SU-DHL-6 (cell line): Measurements from ENCODE around the gene TUBA4A.

ENCODE experiments used
- H2AFZ ChIP-seq: fragments of 200-600 bp; sonication (generic); 2 replicates; pipeline ENCODE4 v1.6.1; 2014; ENCODE audit warnings: low read depth, mild to moderate bottlenecking, moderate library complexity, mixed read lengths, antibody characterized with exemption, low read length; ENCODE audit not compliant: severe bottlenecking
- H3F3A ChIP-seq: fragments of 200-600 bp; shearing (Covaris generic); 2 replicates; pipeline ENCODE4 v1.6.0; 2016; ENCODE audit warnings: antibody characterized with exemption, mild to moderate bottlenecking; ENCODE audit not compliant: insufficient read depth
- H3K27ac ChIP-seq: fragments of 200-600 bp; sonication (generic); 2 replicates; pipeline ENCODE4 v1.5.1; 2016; ENCODE audit warnings: low read depth, mild to moderate bottlenecking, low read length, moderate library complexity, mixed read lengths
- H3K27me3 ChIP-seq: fragments of 200-600 bp; sonication (generic), shearing (Covaris generic); 2 replicates; pipeline ENCODE4 v1.6.0; 2014; ENCODE audit warnings: mild to moderate bottlenecking, low read length
- H3K36me3 ChIP-seq: fragments of 200-600 bp; sonication (generic); 2 replicates; pipeline ENCODE4 v1.6.1; 2014; ENCODE audit warnings: mild to moderate bottlenecking, low read length, mixed read lengths
- H3K4me2 ChIP-seq: fragments of 300-600, 200-600 bp; shearing (Covaris generic), sonication (generic); 2 replicates; pipeline ENCODE4 v1.6.0; 2014; ENCODE audit warnings: low read length, low read depth, mild to moderate bottlenecking; ENCODE audit not compliant: poor library complexity, severe bottlenecking
- H3K4me3 ChIP-seq: fragments of 200-600 bp; sonication (generic); 2 replicates; pipeline ENCODE4 v1.5.1; 2014; ENCODE audit warnings: antibody characterized with exemption, low read length, mild to moderate bottlenecking, mixed read lengths; ENCODE audit not compliant: insufficient read depth, poor library complexity, severe bottlenecking
- H3K79me2 ChIP-seq: fragments of 200-600 bp; sonication (generic); 2 replicates; pipeline ENCODE4 v1.6.1; 2014; ENCODE audit warnings: mild to moderate bottlenecking, low read length, moderate library complexity; ENCODE audit not compliant: insufficient read depth
- H3K9ac ChIP-seq: fragments of 200-600 bp; sonication (generic); 2 replicates; pipeline ENCODE4 v1.7.0; 2014; ENCODE audit warnings: mild to moderate bottlenecking, low read length
- H3K9me2 ChIP-seq: fragments of 200-600 bp; sonication (generic); replicated peaks from 2 replicates; pipeline ENCODE4 v1.6.1; 2014; ENCODE audit warnings: low read length; ENCODE audit not compliant: insufficient read depth
- H3K9me3 ChIP-seq: fragments of 200-600 bp; sonication (generic); 2 replicates; pipeline ENCODE4 v1.6.1; 2014; ENCODE audit warnings: low read length, mixed read lengths; ENCODE audit not compliant: insufficient read depth
- H4K20me1 ChIP-seq: fragments of 200-600 bp; sonication (generic); 2 replicates; pipeline ENCODE4 v1.6.1; 2014; ENCODE audit warnings: low read depth, mild to moderate bottlenecking, antibody characterized with exemption, low read length, moderate library complexity, mixed read lengths
- CTCF ChIP-seq: fragments of 200-600 bp; sonication (generic); IDR thresholded peaks from one replicate; pipeline ENCODE4 v1.5.1; 2017; ENCODE audit warnings: antibody characterized with exemption, mild to moderate bottlenecking, low read length, moderate library complexity; ENCODE audit not compliant: insufficient read depth, poor library complexity, severe bottlenecking
- EZH2phosphoT487 ChIP-seq: fragments of 200-600 bp; sonication (generic), shearing (Covaris generic); conservative IDR thresholded peaks from 2 replicates; pipeline ENCODE4 v1.6.1; 2018; ENCODE audit warnings: mild to moderate bottlenecking, antibody characterized with exemption, low read length, moderate library complexity, mixed read lengths

The TUBA4A gene

GRCh38 chr2:219220652-219221402 is 32.9 kb downstream of the TUBA4A start:
- H3K9me3 ChIP-seq: no peaks in the 10 kb centered on the region
- no peaks in the 10 kb centered on the region for H3K79me2 ChIP-seq
- no peak overlapping the region for H3K27ac ChIP-seq
- no peaks in the 10 kb centered on the region for H4K20me1 ChIP-seq
- no peaks in the 10 kb centered on the region for H3K36me3 ChIP-seq
- H3K27me3 ChIP-seq: no peaks in the 10 kb centered on the region
- no peak for TF ChIP-seq CTCF
- no peak for TF ChIP-seq EZH2phosphoT487
- H3K4me2 ChIP-seq: no peak overlapping the region
- no peaks in the 10 kb centered on the region for H3F3A ChIP-seq
- no peak overlapping the region for H3K9ac ChIP-seq
- no peaks in the 10 kb centered on the region for H3K9me2 ChIP-seq
- H2AFZ ChIP-seq: no peak overlapping the region
- H3K4me3 ChIP-seq: no peak overlapping the region

GRCh38 chr2:219219784-219220532 is 33.8 kb downstream of the TUBA4A start:
- TF ChIP-seq CTCF (no peak), EZH2phosphoT487 (no peak)
- Histone ChIP-seq H3K27me3 (no peaks in the 10 kb centered on the region), H3F3A (no peaks in the 10 kb centered on the region), H3K9ac (no peak overlapping the region), H3K36me3 (no peaks in the 10 kb centered on the region), H2AFZ (no peak overlapping the region), H3K9me3 (no peaks in the 10 kb centered on the region), H4K20me1 (no peaks in the 10 kb centered on the region), H3K79me2 (no peaks in the 10 kb centered on the region), H3K9me2 (no peaks in the 10 kb centered on the region), H3K4me3 (no peak overlapping the region), H3K4me2 (no peak overlapping the region), H3K27ac (no peak overlapping the region)

GRCh38 chr2:219218732-219219701 is 34.7 kb downstream of the TUBA4A start, which contains the start of gene ABCB6:
Gene ABCB6, minus strand, starts transcription at chr2:219218958. Its CDS starts 285 bp downstream, at chr2:219218673.
- peak within 1 kb of the TSS; percentile 58 for H3K4me2 ChIP-seq
- H2AFZ ChIP-seq: peak within 1 kb of the TSS; percentile 13
- no peaks in the 10 kb centered on the region for H4K20me1 ChIP-seq
- no peaks in the 10 kb centered on the region for H3F3A ChIP-seq
- no peaks in the 10 kb centered on the region for H3K36me3 ChIP-seq
- no peaks in the 10 kb centered on the region for H3K79me2 ChIP-seq
- no peaks in the 10 kb centered on the region for H3K9me3 ChIP-seq
- no peaks in the 10 kb centered on the region for H3K9me2 ChIP-seq
- H3K27me3 ChIP-seq: no peaks in the 10 kb centered on the region
- H3K27ac ChIP-seq: no peak within 1 kb of the TSS
- H3K4me3 ChIP-seq: peak within 1 kb of the TSS; percentile 46
- H3K9ac ChIP-seq: peak within 1 kb of the TSS; percentile 50
- TF ChIP-seq EZH2phosphoT487 (no peak), CTCF (no peak)
